HG03460 (cell line): ENCODE data around the gene TAPT1.
"Not testable (repeated sequence)": the region's sequence is repeated elsewhere in the genome, so short reads cannot be mapped to it uniquely, and the experiment has no call there.

Experiments used
- ATAC-seq: cut with Tn5 transposase; IDR thresholded peaks from one replicate; pipeline ENCODE4 v1.9.1; 2021; ENCODE audit not compliant: unreplicated experiment

Gene TAPT1

GRCh38 chr4:16186986-16187385, 39.3 kb downstream of the TAPT1 start:
- ATAC-seq: no peak

DNA sequence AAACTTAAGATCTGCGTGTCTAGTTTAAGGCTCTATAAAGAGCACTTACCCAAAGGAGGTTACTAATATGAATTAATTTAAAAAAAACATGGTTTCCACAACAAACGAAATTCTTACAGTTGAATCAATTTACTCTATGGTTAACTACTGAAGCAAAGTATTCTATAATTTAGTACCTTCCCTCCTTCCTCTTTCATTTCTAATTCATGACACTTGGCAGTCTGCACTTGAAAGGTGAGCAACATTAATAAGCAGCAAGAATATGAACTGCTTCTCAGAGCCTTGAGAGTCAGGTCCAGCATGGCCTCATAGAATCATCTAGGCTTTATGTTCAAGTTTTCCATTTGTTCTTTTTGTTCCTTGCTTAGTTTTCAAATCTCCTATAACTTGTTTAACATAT, 42.7 kb downstream of the TAPT1 start:
- ATAC-seq: no peak

GRCh38 chr4:16176621-16177020, 49.6 kb downstream of the TAPT1 start:
- ATAC-seq: no peak

DNA sequence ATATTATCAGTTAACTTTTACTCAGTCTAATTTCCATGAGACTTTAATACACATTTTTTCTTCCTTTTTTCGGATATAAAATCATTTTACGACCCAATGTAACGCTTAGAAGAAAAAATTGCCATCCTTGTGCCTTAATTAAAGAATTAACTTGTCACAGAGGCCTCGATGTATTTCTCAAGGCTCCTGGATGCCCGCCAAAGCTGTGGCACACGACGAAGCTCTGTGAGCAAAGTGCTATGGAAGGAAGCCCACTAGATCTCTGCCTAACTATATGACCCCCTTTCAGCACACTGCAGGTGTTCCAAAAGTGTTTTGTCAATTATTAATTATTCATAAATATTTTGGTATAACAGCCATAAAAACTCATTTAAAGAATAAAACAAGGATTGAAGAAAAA, 54.4 kb downstream of the TAPT1 start:
- ATAC-seq: no peak

- ATAC-seq: no peak
Observed at GRCh38 chr4:16169490-16169889, 56.8 kb downstream of the TAPT1 start.

GRCh38 chr4:16168710-16169388, 57.4 kb downstream of the TAPT1 start:
- no peak for ATAC-seq

- ATAC-seq: no peak
Observed at GRCh38 chr4:16168144-16168543, 58.1 kb downstream of the TAPT1 start.

DNA sequence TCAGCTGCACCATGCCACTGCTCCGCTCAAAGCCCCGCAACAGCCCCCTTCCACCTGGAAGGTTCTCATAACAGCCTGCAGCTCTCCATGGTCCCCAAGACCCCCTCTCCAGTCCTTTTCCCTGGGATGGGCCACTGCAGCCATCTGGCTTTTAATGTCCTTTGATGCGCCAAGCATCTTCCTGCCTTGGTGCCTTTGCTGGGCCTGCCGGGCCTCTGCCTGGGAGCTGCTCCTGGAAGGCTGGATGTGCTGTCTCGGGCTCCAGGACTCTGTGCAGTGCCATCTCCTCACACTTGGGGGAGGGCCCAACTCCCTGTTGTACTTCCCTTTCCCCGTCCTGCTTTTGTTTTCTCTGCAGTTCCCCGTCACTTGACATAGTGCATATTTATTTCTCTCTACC, 60.3 kb downstream of the TAPT1 start:
- no peak for ATAC-seq

GRCh38 chr4:16162891-16163290, 63.4 kb downstream of the TAPT1 start:
- ATAC-seq: no peak

- no peak for ATAC-seq
Observed at GRCh38 chr4:16161851-16162408, 64.3 kb downstream of the TAPT1 start.

- ATAC-seq: no peak
Observed at GRCh38 chr4:16160457-16160856, 65.8 kb downstream of the TAPT1 start.

GRCh38 chr4:16159286-16159685, 67.0 kb downstream of the TAPT1 start:
- no peak for ATAC-seq

DNA sequence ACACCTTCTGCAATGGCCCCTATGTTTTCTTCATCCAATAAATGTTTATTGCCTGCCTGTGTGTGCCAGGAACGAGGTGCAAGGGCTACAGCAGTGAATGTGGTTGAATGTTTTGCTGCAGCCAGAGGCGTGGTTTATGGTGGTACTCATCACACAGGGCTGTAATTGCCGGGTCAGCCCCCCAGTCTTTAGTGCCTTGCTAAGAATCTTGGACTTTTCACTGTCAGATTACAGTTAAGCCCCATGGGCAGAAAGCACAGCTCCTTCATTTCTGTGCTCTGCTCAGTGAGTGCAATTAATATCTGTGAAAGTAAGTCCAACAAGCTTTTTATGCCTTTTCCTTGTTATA, 67.8 kb downstream of the TAPT1 start:
- ATAC-seq: no peak

GRCh38 chr4:16157609-16158503, 68.4 kb downstream of the TAPT1 start:
- ATAC-seq: no peak

DNA sequence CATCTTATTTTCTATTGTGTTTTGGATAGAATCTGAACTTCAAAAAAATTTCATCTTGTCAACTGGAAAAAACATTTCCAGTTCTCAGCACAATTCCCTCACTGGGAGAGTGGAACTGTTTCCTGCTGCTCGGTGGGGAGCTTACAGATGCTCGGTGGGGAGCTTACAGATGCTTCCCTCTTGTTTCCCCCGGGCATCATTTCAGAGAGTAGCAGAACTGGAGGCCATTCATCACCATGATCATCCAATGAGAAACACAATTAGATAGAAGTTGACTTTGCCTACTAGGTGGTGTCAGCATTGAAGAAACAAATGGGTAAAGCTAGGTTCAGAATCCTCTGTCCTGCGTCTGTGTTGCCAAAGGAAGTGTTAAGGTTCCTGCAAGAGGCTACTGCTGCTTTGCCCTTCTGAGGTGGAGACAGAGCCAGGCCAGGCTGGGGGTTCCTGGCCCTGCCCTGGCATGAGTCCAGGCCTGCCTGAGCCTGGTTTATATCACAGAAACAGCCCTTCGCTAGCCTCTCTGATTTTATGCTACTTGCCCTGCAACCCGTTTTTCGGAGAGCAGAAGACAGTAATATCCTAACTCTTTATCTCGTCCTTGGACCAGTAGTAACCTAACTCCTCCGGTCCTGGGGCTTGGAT, 70.6 kb downstream of the TAPT1 start:
- no peak for ATAC-seq

GRCh38 chr4:16154451-16154850, 71.8 kb downstream of the TAPT1 start:
- ATAC-seq: no peak

GRCh38 chr4:16150716-16151115, 75.6 kb downstream of the TAPT1 start:
- no peak for ATAC-seq

GRCh38 chr4:16144913-16145312, 81.4 kb downstream of the TAPT1 start:
- not testable (repeated sequence) for ATAC-seq

- ATAC-seq: no peak
Observed at GRCh38 chr4:16142598-16143310, 83.5 kb downstream of the TAPT1 start.

GRCh38 chr4:16140879-16141249, 85.4 kb downstream of the TAPT1 start:
- no peak for ATAC-seq

DNA sequence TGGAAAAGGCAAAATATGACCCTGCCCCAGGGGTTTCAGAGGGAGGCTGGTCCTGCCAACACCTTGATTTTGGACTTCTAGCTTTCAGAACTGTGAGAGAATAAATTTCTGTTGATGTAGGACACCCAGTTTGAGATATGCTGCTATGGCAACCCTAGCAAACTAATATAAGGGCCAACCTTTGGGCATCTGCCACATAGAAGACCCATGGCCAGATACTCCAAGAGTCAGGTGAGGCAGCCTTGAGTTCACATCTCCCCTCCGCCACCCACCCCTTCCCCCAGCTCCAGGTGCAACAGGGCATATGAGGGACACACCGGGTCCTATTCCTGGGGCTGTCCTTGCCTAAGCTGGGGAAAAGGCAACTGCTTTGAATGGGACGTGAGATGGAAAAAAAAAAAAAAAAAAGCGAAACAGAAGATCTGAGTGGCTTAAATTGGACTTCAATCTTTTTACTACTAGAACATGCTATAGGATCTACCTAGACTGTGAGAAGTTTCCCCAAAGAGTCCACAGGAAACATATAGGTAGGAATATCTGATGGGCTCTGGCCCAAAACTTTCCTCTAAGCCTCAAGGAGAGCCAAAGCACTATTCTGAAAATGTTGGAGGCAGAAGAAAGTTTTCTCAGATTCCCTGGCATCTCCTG, 85.9 kb downstream of the TAPT1 start:
- no peak for ATAC-seq
